ENCODE results near the gene POTEE. TPM values are rescaled to one million over a fixed set of nuclear protein-coding genes. Genes with fewer than 3 reads are reported as not detected.
"Not testable (repeated sequence)": the region's sequence is repeated elsewhere in the genome, so short reads cannot be mapped to it uniquely, and the experiment has no call there.

POTEE gene
- total RNA-seq, result 1 to 10 TPM in 1 of 5 experiments, under 1 TPM in 4; 0.13 to 2.1 (median 0.19) TPM
- polyA plus RNA-seq, result under 1 TPM; 0.06 to 0.08 TPM
- 0.40 reads per million for total RNA-seq

- H3K36me3 Mint-ChIP-seq; DNase-seq; H3K4me1 ChIP-seq (ENCODE audit: control insufficient read depth in 2 of 2, insufficient read depth in 2 of 2, low read length in 2 of 2); H3K27ac Mint-ChIP-seq; H3K4me3 ChIP-seq (ENCODE audit: low read length); H3K4me1 Mint-ChIP-seq; H3K27ac ChIP-seq (ENCODE audit: low read depth, low read length); H3K4me3 Mint-ChIP-seq; ATAC-seq; CTCF ChIA-PET; intact Hi-C loops (cut with micrococcal nuclease); POLR2A ChIA-PET; H3K27me3 Mint-ChIP-seq; H3K36me3 ChIP-seq (ENCODE audit: control insufficient read depth in 2 of 3, insufficient read depth in 3 of 3, low read length in 3 of 3); H3K9me3 Mint-ChIP-seq; H3K9me3 ChIP-seq (ENCODE audit: control insufficient read depth in 2 of 3, low read length in 3 of 3); H3K27me3 ChIP-seq (ENCODE audit: control insufficient read depth in 2 of 2, insufficient read depth in 2 of 2, low read length in 2 of 2): not testable (repeated sequence)
These were observed at the start of gene POTEE for GRCh38 chr2:131209030-131209772. TSS of gene POTEE (plus strand) at chr2:131209536. CDS start at chr2:131218403, 8,867 bp downstream.

DNA sequence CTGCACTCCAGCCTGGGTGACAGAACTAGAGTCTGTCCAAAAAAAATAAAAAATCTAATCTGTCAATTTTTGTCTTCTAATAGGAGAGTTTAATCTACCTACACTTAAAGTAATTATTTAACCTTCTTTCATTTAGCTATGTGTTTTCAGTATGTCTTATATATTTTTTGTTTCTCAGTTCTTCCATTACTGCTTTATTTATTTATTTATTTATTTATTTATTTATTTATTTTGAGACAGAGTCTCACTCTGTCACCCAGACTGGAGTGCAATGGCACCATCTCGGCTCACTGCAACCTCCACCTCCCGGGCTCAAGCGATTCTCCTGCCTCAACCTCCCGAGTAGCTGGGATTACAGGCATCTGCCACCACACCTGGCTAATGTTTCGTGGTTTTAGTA lies 43.8 kb upstream of the POTEE start:
- H3K4me1 Mint-ChIP-seq; DNase-seq; H3K27me3 ChIP-seq (ENCODE audit: control insufficient read depth in 2 of 2, insufficient read depth in 2 of 2, low read length in 2 of 2); CTCF ChIA-PET; H3K36me3 Mint-ChIP-seq; H3K36me3 ChIP-seq (ENCODE audit: control insufficient read depth in 2 of 3, insufficient read depth in 3 of 3, low read length in 3 of 3); H3K9me3 ChIP-seq (ENCODE audit: control insufficient read depth in 2 of 3, low read length in 3 of 3); ATAC-seq; H3K4me3 Mint-ChIP-seq; H3K4me3 ChIP-seq (ENCODE audit: low read length); intact Hi-C loops (cut with micrococcal nuclease); H3K27ac ChIP-seq (ENCODE audit: low read depth, low read length); H3K9me3 Mint-ChIP-seq; POLR2A ChIA-PET; H3K27ac Mint-ChIP-seq; H3K4me1 ChIP-seq (ENCODE audit: control insufficient read depth in 2 of 2, insufficient read depth in 2 of 2, low read length in 2 of 2): not testable (repeated sequence)
- H3K27me3 Mint-ChIP-seq, result peaks cover 0 to 14% (median 0%) of the 10 kb centered on the region in 5 donors

DNA sequence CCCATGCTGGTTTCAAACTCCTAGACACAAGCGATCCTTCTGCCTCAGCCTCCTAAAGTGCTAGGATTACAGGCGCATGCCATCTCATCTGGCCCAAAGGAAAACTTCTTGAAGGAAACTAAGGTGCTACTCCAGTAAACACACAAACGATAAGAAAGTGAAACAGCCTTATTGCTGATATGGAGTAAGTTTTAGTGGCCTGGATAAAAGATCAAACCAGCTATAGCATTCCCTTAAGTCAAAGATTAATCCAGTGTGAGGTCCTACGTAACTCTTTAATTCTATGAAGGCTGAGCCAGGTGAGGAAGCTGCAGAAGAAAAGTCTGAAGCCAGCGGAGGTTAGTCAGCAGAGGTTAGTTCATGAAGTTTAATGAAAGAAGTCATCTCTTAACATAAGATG lies 40.8 kb upstream of the POTEE start:
- ChIA-PET CTCF (no interaction called here), POLR2A (no interaction called here)
- no peaks in the 10 kb centered on the region for H3K4me1 ChIP-seq (ENCODE audit: control insufficient read depth in 2 of 2, insufficient read depth in 2 of 2, low read length in 2 of 2)
- H3K4me3 ChIP-seq (ENCODE audit: low read length), result no peak overlapping the region
- no peaks in the 10 kb centered on the region for H3K9me3 ChIP-seq (ENCODE audit: control insufficient read depth in 2 of 3, low read length in 3 of 3)
- no peak overlapping the region for H3K27ac Mint-ChIP-seq
- no peaks in the 10 kb centered on the region for H3K36me3 Mint-ChIP-seq
- no peak overlapping the region for H3K27ac ChIP-seq (ENCODE audit: low read depth, low read length)
- no peak overlapping the region for H3K4me3 Mint-ChIP-seq
- H3K4me1 Mint-ChIP-seq, result peaks cover 0 to 2% (median 0%) of the 10 kb centered on the region in 7 donors
- H3K27me3 ChIP-seq (ENCODE audit: control insufficient read depth in 2 of 2, insufficient read depth in 2 of 2, low read length in 2 of 2), result no peaks in the 10 kb centered on the region
- intact Hi-C loops (cut with micrococcal nuclease), result no loop called here
- DNase-seq (no peak), ATAC-seq (no peak)
- H3K36me3 ChIP-seq (ENCODE audit: control insufficient read depth in 2 of 3, insufficient read depth in 3 of 3, low read length in 3 of 3), result no peaks in the 10 kb centered on the region
- H3K9me3 Mint-ChIP-seq, result no peaks in the 10 kb centered on the region
- H3K27me3 Mint-ChIP-seq, result peaks cover 0 to 21% (median 5%) of the 10 kb centered on the region in 5 donors

DNA sequence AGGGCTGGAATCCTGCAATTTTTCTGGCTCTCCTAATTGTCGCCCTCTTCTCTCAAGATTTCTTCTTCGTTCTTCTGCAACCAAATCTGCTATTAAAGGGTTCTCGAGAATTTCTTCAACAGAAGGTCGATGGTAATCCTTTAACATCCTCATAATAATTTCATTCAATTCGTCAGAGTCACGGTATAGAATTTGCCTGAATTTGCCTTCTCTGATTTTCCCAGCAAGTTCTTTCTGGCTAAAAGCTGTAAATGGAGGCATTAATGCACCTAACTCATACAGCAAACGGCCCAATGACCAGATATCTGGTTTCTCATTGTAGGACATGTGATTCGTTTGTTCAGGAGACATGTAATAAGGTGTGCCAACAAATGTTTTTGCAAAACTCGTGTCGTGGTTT lies 31.3 kb upstream of the POTEE start:
- DNase-seq; ATAC-seq; intact Hi-C loops (cut with micrococcal nuclease): not testable (repeated sequence)

DNA sequence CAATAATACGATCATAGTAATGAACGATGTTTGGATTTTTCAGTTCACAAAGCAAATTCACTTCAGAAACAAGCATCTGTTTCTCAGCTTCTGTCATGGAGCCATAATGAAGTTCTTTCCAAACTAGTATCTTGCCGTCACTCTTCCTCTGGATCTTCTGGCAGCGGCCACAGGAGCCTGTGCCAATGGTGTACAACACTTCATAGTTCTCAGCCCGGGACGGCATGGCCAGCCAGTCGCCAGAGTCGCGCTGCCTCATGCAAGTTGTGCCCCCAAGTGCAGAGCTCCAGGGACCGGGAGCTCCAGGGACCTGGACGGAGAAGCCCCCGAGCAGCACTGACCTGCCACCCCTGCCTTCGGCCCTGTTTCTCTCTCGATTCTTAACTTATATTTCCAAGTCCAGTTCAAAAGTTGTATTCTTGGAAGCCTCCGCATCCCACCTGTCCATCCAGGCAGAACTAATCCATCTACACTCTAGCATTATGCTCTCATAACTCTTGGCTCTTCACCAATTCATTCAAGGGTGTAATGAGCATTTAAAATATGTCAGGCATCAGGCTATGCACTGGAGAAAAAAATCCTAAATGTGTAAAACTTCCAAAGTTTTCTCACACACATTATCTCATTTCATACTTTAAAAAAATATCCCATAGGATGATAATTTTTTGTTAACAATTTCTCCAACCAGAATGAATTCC lies 30.5 kb upstream of the POTEE start:
- H3K4me1 Mint-ChIP-seq; H3K4me1 ChIP-seq (ENCODE audit: control insufficient read depth in 2 of 2, insufficient read depth in 2 of 2, low read length in 2 of 2); H3K9me3 ChIP-seq (ENCODE audit: control insufficient read depth in 2 of 3, low read length in 3 of 3); H3K4me3 Mint-ChIP-seq; H3K9me3 Mint-ChIP-seq; ATAC-seq; DNase-seq; H3K36me3 Mint-ChIP-seq; intact Hi-C loops (cut with micrococcal nuclease); H3K36me3 ChIP-seq (ENCODE audit: control insufficient read depth in 2 of 3, insufficient read depth in 3 of 3, low read length in 3 of 3); H3K27ac ChIP-seq (ENCODE audit: low read depth, low read length); H3K4me3 ChIP-seq (ENCODE audit: low read length); CTCF ChIA-PET; H3K27me3 ChIP-seq (ENCODE audit: control insufficient read depth in 2 of 2, insufficient read depth in 2 of 2, low read length in 2 of 2); POLR2A ChIA-PET; H3K27ac Mint-ChIP-seq: not testable (repeated sequence)
- H3K27me3 Mint-ChIP-seq, result peaks cover 26 to 38% (median 28%) of the 10 kb centered on the region in 5 donors

More for the DNA sequence above, 31.3 kb upstream of the POTEE start:
- CTCF ChIA-PET; H3K27me3 ChIP-seq (ENCODE audit: control insufficient read depth in 2 of 2, insufficient read depth in 2 of 2, low read length in 2 of 2); H3K36me3 Mint-ChIP-seq; H3K4me3 Mint-ChIP-seq; H3K4me1 ChIP-seq (ENCODE audit: control insufficient read depth in 2 of 2, insufficient read depth in 2 of 2, low read length in 2 of 2); POLR2A ChIA-PET; H3K9me3 ChIP-seq (ENCODE audit: control insufficient read depth in 2 of 3, low read length in 3 of 3); H3K36me3 ChIP-seq (ENCODE audit: control insufficient read depth in 2 of 3, insufficient read depth in 3 of 3, low read length in 3 of 3); H3K9me3 Mint-ChIP-seq; H3K4me3 ChIP-seq (ENCODE audit: low read length); H3K4me1 Mint-ChIP-seq; H3K27ac Mint-ChIP-seq; H3K27ac ChIP-seq (ENCODE audit: low read depth, low read length): not testable (repeated sequence)
- peaks cover 25 to 37% (median 27%) of the 10 kb centered on the region in 5 donors for H3K27me3 Mint-ChIP-seq

DNA sequence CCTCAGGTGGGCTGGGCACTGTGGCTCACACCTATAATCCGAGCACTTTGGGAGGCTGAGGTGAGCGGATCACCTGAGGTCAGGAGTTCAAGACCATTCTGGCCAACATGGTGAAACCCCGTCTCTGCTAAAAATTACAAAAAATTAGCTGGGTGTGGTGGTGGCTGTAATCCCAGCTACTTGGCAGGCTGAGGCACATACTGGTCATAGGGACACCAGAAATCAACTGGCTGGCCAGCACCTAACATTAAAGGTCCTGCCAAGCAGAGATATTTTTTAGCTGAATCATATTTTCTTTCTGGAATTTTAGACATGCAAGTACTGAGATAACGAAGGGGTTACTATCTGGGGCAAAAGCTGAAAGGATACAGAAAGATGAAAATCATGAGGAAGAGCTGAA lies 27.9 kb upstream of the POTEE start:
- H3K27ac Mint-ChIP-seq; H3K27me3 ChIP-seq (ENCODE audit: control insufficient read depth in 2 of 2, insufficient read depth in 2 of 2, low read length in 2 of 2); H3K4me1 ChIP-seq (ENCODE audit: control insufficient read depth in 2 of 2, insufficient read depth in 2 of 2, low read length in 2 of 2); CTCF ChIA-PET; intact Hi-C loops (cut with micrococcal nuclease); H3K4me3 Mint-ChIP-seq; H3K4me3 ChIP-seq (ENCODE audit: low read length); H3K36me3 ChIP-seq (ENCODE audit: control insufficient read depth in 2 of 3, insufficient read depth in 3 of 3, low read length in 3 of 3); H3K36me3 Mint-ChIP-seq; POLR2A ChIA-PET; DNase-seq; H3K27ac ChIP-seq (ENCODE audit: low read depth, low read length); H3K9me3 ChIP-seq (ENCODE audit: control insufficient read depth in 2 of 3, low read length in 3 of 3); ATAC-seq; H3K9me3 Mint-ChIP-seq; H3K4me1 Mint-ChIP-seq: not testable (repeated sequence)
- peaks cover 11 to 32% (median 25%) of the 10 kb centered on the region in 5 donors for H3K27me3 Mint-ChIP-seq

GRCh38 chr2:131193421-131193820 lies 15.9 kb upstream of the POTEE start:
- CTCF ChIA-PET; H3K9me3 ChIP-seq (ENCODE audit: control insufficient read depth in 2 of 3, low read length in 3 of 3); H3K4me3 ChIP-seq (ENCODE audit: low read length); H3K27ac Mint-ChIP-seq; H3K4me1 ChIP-seq (ENCODE audit: control insufficient read depth in 2 of 2, insufficient read depth in 2 of 2, low read length in 2 of 2); H3K27me3 ChIP-seq (ENCODE audit: control insufficient read depth in 2 of 2, insufficient read depth in 2 of 2, low read length in 2 of 2); H3K4me3 Mint-ChIP-seq; H3K36me3 ChIP-seq (ENCODE audit: control insufficient read depth in 2 of 3, insufficient read depth in 3 of 3, low read length in 3 of 3); POLR2A ChIA-PET; intact Hi-C loops (cut with micrococcal nuclease); H3K27ac ChIP-seq (ENCODE audit: low read depth, low read length); H3K9me3 Mint-ChIP-seq; ATAC-seq; H3K36me3 Mint-ChIP-seq; H3K4me1 Mint-ChIP-seq: not testable (repeated sequence)
- DNase-seq, result peak in 1 of 9 donors; percentile 1
- H3K27me3 Mint-ChIP-seq, result peaks cover 12 to 27% (median 23%) of the 10 kb centered on the region in 5 donors

Measured in naive thymus-derived CD4-positive, alpha-beta T cell (primary cell).